HEK293 (cell line): ENCODE results near the gene OCRL.

Source experiments
- BCL6B ChIP-seq: fragments of 450-650 bp; formaldehyde crosslinking; IDR thresholded peaks from 2 replicates; pipeline ENCODE4 v1.5.1; 2017; ENCODE audit warnings: missing biosample characterization, missing genetic modification characterization
- CTCF ChIP-seq: fragments of 450-650 bp; formaldehyde crosslinking; IDR thresholded peaks from 2 replicates; pipeline ENCODE4 v1.5.1; 2016; ENCODE audit warnings: missing biosample characterization, missing genetic modification characterization
- ELK4 ChIP-seq: IDR thresholded peaks from 2 replicates; pipeline ENCODE4 v1.6.1; 2011; ENCODE audit warnings: mild to moderate bottlenecking, low read depth, low read length, borderline replicate concordance
- HOXA7 ChIP-seq: sonication (generic); formaldehyde crosslinking; IDR thresholded peaks from 2 replicates; pipeline ENCODE4 v1.8.1; 2022; ENCODE audit warnings: missing genetic modification reagents, borderline replicate concordance
- PRDM10 ChIP-seq: fragments of 450-650 bp; formaldehyde crosslinking; IDR thresholded peaks from 2 replicates; pipeline ENCODE4 v1.5.1; 2016; ENCODE audit warnings: missing biosample characterization, missing genetic modification characterization
- REST ChIP-seq: fragments of 450-650 bp; formaldehyde crosslinking; IDR thresholded peaks from 2 replicates; pipeline ENCODE4 v1.5.1; 2016; ENCODE audit warnings: missing biosample characterization, missing genetic modification characterization
- YY1 ChIP-seq: fragments of 450-650 bp; formaldehyde crosslinking; IDR thresholded peaks from 2 replicates; pipeline ENCODE4 v1.5.1; 2018; ENCODE audit warnings: missing biosample characterization, missing genetic modification characterization
- ZBTB11 ChIP-seq: fragments of 450-650 bp; formaldehyde crosslinking; conservative IDR thresholded peaks from 2 replicates; pipeline ENCODE4 v1.5.1; 2016; ENCODE audit warnings: low read depth, missing biosample characterization, missing genetic modification characterization
- ZNF10 ChIP-seq: fragments of 450-650 bp; formaldehyde crosslinking; IDR thresholded peaks from 2 replicates; pipeline ENCODE4 v1.5.1; 2017; ENCODE audit warnings: missing biosample characterization, missing genetic modification characterization
- ZNF121 ChIP-seq: fragments of 450-650 bp; formaldehyde crosslinking; IDR thresholded peaks from 2 replicates; pipeline ENCODE4 v1.5.1; 2016; ENCODE audit warnings: missing biosample characterization, missing genetic modification characterization
- ZNF140 ChIP-seq: fragments of 450-650 bp; formaldehyde crosslinking; IDR thresholded peaks from 2 replicates; pipeline ENCODE4 v1.5.1; 2016; ENCODE audit warnings: missing biosample characterization, missing genetic modification characterization
- ZNF221 ChIP-seq: fragments of 450-650 bp; formaldehyde crosslinking; IDR thresholded peaks from 2 replicates; pipeline ENCODE4 v1.5.1; 2017; ENCODE audit warnings: missing biosample characterization, missing genetic modification characterization, borderline replicate concordance
- ZNF843 ChIP-seq: fragments of 450-650 bp; formaldehyde crosslinking; IDR thresholded peaks from 2 replicates; pipeline ENCODE4 v1.5.1; 2016; ENCODE audit warnings: missing biosample characterization, missing genetic modification characterization

GRCh38 chrX:129572422-129572821 is 32.4 kb downstream of the OCRL start:
- TF ChIP-seq BCL6B (tag by site-specific recombination): no peak
- TF ChIP-seq REST (tag by site-specific recombination): no peak
- TF ChIP-seq CTCF (tag by site-specific recombination): no peak
- no peak for TF ChIP-seq ZNF121 (tag by site-specific recombination)
- TF ChIP-seq PRDM10 (tag by site-specific recombination): no peak
- no peak for TF ChIP-seq ZNF221 (tag by site-specific recombination)
- no peak for TF ChIP-seq YY1 (tag by site-specific recombination)
- TF ChIP-seq ELK4: no peak
- TF ChIP-seq ZNF140 (tag by site-specific recombination): no peak
- TF ChIP-seq ZNF843 (tag by site-specific recombination): no peak
- no peak for TF ChIP-seq ZNF10 (tag by site-specific recombination)
- TF ChIP-seq ZBTB11: no peak
- no peak for TF ChIP-seq HOXA7
